Retinal pigment epithelial cell (primary cell): ENCODE results near the gene AIG1.
A peak's percentile ranks its signal among the peaks of the same experiment; 100 is the strongest.

Source experiments
- DNase-seq: peaks from one replicate; pipeline ENCODE4 v3.0.0-alpha.2; 2010; ENCODE audit warnings: low read depth
- H3K4me3 ChIP-seq: 2 replicates; pipeline ENCODE4 v1.5.1; 2011; ENCODE audit warnings: mild to moderate bottlenecking, low read length, control low read depth, moderate library complexity
- CTCF ChIP-seq: conservative IDR thresholded peaks from 2 replicates; pipeline ENCODE4 v1.5.1; 2011; ENCODE audit warnings: low read depth, low read length, control low read depth, inconsistent platforms

The AIG1 gene

GRCh38 chr6:143232849-143233248 lies 172.2 kb downstream of the AIG1 start:
- H3K4me3 ChIP-seq, result no peak overlapping the region
- DNase-seq, result no peak
- TF ChIP-seq CTCF, result peak; percentile 61

GRCh38 chr6:143233554-143234285 lies 173.0 kb downstream of the AIG1 start:
- no peak for TF ChIP-seq CTCF
- no peak overlapping the region for H3K4me3 ChIP-seq
- DNase-seq, result no peak

GRCh38 chr6:143234734-143235133 lies 174.0 kb downstream of the AIG1 start:
- no peak for TF ChIP-seq CTCF
- DNase-seq, result peak; percentile 10
- no peak overlapping the region for H3K4me3 ChIP-seq

GRCh38 chr6:143236151-143236798 lies 175.6 kb downstream of the AIG1 start:
- H3K4me3 ChIP-seq, result no peak overlapping the region
- no peak for DNase-seq
- TF ChIP-seq CTCF, result no peak

GRCh38 chr6:143238306-143238705 lies 177.6 kb downstream of the AIG1 start:
- DNase-seq, result no peak
- H3K4me3 ChIP-seq, result no peak overlapping the region
- no peak for TF ChIP-seq CTCF

GRCh38 chr6:143241111-143241510 lies 180.4 kb downstream of the AIG1 start:
- no peak for DNase-seq
- H3K4me3 ChIP-seq, result no peak overlapping the region

More at GRCh38 chr6:143241111-143241510, 180.4 kb downstream of the AIG1 start:
- no peak for TF ChIP-seq CTCF
